ENCODE measurements around the gene PFDN2.

PFDN2 gene

DNA sequence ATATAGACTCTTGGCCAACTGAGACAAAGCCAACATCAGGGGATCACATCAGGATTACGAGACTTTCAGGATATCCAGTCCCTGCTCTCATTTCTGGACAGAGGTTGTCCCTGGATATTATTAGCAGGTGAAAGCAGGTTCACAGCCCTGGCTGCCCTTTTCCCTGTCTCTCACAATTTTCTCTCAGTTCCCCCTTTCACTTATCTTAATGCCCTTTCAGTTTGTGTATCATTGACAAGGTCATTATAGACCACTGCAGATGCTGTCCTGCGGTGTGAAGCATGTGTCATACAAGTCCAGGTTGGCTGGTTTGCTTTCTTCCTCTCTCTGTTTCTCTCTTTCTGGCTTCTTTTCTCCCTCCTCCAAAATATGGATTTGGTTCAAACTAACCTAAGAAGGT is 21.8 kb downstream of the PFDN2 start:
- peaks cover 7% of the 10 kb centered on the region for H3K4me1 ChIP-seq (ENCODE audit: insufficient read depth, low read length)
- no peak overlapping the region for H3K9ac ChIP-seq (ENCODE audit: low read length)
- H3K9me3 ChIP-seq (ENCODE audit: low read length), result no peaks in the 10 kb centered on the region
- peaks cover 8% of the 10 kb centered on the region for H3K36me3 ChIP-seq (ENCODE audit: insufficient read depth, low read length)
- no peaks in the 10 kb centered on the region for H3K27me3 ChIP-seq (ENCODE audit: control insufficient read depth in 1 of 2, insufficient read depth in 2 of 2, low read length in 2 of 2)
- no peak overlapping the region for H3K4me3 ChIP-seq (ENCODE audit: low read depth in 1 of 2, low read length in 2 of 2)
- no peak overlapping the region for H3K27ac ChIP-seq (ENCODE audit: low read depth, low read length)

DNA sequence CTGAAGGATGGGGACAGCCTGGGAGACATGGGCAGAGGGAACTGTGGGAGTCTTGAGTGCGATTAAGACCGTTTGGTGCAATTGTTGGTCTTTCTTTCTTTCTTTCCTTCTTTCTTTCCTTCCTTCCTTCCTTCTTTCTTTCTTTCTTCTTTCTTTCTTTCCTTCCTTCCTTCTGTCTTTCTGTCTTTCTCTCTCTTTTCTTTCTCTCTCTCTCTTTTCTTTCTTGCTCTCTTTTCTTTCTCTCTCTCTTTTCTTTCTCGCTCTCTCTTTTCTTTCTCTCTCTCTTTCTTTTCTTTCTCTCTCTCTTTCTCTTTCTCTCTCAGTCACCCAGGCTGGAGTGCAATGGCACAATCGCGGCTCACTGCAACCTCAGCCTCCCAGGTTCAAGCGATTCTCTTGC is 22.6 kb downstream of the PFDN2 start:
- H3K4me1 ChIP-seq (ENCODE audit: insufficient read depth, low read length), result peaks cover 7% of the 10 kb centered on the region
- no peaks in the 10 kb centered on the region for H3K9me3 ChIP-seq (ENCODE audit: low read length)
- H3K4me3 ChIP-seq (ENCODE audit: low read depth in 1 of 2, low read length in 2 of 2), result no peak overlapping the region
- H3K36me3 ChIP-seq (ENCODE audit: insufficient read depth, low read length), result peaks cover 7% of the 10 kb centered on the region
- no peak overlapping the region for H3K27ac ChIP-seq (ENCODE audit: low read depth, low read length)
- H3K27me3 ChIP-seq (ENCODE audit: control insufficient read depth in 1 of 2, insufficient read depth in 2 of 2, low read length in 2 of 2), result no peaks in the 10 kb centered on the region
- H3K9ac ChIP-seq (ENCODE audit: low read length), result no peak overlapping the region

- H3K9me3 ChIP-seq (ENCODE audit: low read length), result no peaks in the 10 kb centered on the region
- peaks cover 7% of the 10 kb centered on the region for H3K4me1 ChIP-seq (ENCODE audit: insufficient read depth, low read length)
- H3K27ac ChIP-seq (ENCODE audit: low read depth, low read length), result no peak overlapping the region
- H3K36me3 ChIP-seq (ENCODE audit: insufficient read depth, low read length), result no peaks in the 10 kb centered on the region
- no peak overlapping the region for H3K9ac ChIP-seq (ENCODE audit: low read length)
- H3K27me3 ChIP-seq (ENCODE audit: control insufficient read depth in 1 of 2, insufficient read depth in 2 of 2, low read length in 2 of 2), result no peaks in the 10 kb centered on the region
- H3K4me3 ChIP-seq (ENCODE audit: low read depth in 1 of 2, low read length in 2 of 2), result no peak overlapping the region
Measured at GRCh38 chr1:161094481-161094880, 23.4 kb downstream of the PFDN2 start.

GRCh38 chr1:161092621-161093028 is 25.2 kb downstream of the PFDN2 start:
- Histone ChIP-seq H3K4me1 (ENCODE audit: insufficient read depth, low read length) (peaks cover 6% of the 10 kb centered on the region), H3K27me3 (ENCODE audit: control insufficient read depth in 1 of 2, insufficient read depth in 2 of 2, low read length in 2 of 2) (no peaks in the 10 kb centered on the region), H3K9ac (ENCODE audit: low read length) (no peak overlapping the region), H3K27ac (ENCODE audit: low read depth, low read length) (no peak overlapping the region), H3K36me3 (ENCODE audit: insufficient read depth, low read length) (no peaks in the 10 kb centered on the region), H3K9me3 (ENCODE audit: low read length) (no peaks in the 10 kb centered on the region), H3K4me3 (ENCODE audit: low read depth in 1 of 2, low read length in 2 of 2) (no peak overlapping the region)

DNA sequence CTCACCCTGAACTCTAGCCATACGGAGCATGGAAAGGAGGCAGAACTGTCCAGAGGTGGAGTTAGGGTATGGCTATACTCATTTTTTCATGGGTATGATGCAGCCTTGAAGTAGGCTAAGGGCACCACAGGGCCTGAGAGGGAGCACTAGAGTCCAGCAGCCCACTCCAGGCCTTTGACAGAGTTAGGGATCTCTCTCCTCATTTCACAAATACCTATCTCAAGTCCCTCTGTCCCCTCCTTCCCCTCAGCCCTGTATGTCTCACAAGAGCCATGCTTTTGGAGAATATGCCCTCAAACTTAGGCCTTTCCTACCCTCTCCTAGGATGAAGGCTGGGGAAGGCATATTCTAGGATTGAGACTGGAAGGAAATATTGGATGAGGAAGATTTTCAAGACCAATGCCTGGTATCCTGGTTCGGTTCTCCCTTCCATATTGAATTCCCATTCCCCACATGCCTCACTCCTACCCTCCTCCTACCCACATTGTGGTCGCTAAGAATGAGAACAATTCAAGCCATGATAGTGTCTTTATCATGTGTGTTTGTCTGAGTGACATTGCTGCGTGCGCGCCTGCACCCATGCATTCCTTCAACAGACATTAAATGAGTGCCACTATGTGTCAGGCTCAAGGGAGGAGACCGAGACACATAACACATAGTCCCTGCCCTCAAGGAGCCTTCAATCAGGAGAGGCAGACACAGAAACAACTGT is 25.9 kb downstream of the PFDN2 start:
- H3K9ac ChIP-seq (ENCODE audit: low read length), result no peak overlapping the region
- H3K27me3 ChIP-seq (ENCODE audit: control insufficient read depth in 1 of 2, insufficient read depth in 2 of 2, low read length in 2 of 2), result no peaks in the 10 kb centered on the region
- no peak overlapping the region for H3K4me3 ChIP-seq (ENCODE audit: low read depth in 1 of 2, low read length in 2 of 2)
- H3K9me3 ChIP-seq (ENCODE audit: low read length), result no peaks in the 10 kb centered on the region
- H3K36me3 ChIP-seq (ENCODE audit: insufficient read depth, low read length), result no peaks in the 10 kb centered on the region
- H3K27ac ChIP-seq (ENCODE audit: low read depth, low read length), result no peak overlapping the region
- no peaks in the 10 kb centered on the region for H3K4me1 ChIP-seq (ENCODE audit: insufficient read depth, low read length)

DNA sequence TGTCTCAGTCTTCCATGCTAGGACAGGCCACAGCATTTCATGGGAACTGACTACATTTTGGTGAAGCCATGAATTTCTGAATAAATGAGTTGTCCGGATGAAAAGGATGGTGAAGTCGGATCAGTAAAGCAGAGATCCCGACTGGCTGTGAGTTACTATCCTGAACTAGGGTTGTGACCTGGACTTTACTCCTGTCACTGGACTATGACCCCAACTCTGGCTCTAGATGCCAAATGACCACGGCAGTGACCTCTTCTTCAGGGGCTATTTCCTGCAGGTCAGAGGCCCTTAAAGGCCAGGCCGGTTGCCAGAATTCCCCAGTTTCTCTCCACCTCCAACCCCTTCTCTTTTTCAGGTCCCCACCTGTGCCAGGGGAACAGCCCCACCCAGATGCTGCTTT is 26.7 kb downstream of the PFDN2 start:
- no peak overlapping the region for H3K27ac ChIP-seq (ENCODE audit: low read depth, low read length)
- H3K4me3 ChIP-seq (ENCODE audit: low read depth in 1 of 2, low read length in 2 of 2), result no peak overlapping the region
- no peak overlapping the region for H3K9ac ChIP-seq (ENCODE audit: low read length)
- no peaks in the 10 kb centered on the region for H3K9me3 ChIP-seq (ENCODE audit: low read length)
- H3K36me3 ChIP-seq (ENCODE audit: insufficient read depth, low read length), result no peaks in the 10 kb centered on the region
- no peaks in the 10 kb centered on the region for H3K27me3 ChIP-seq (ENCODE audit: control insufficient read depth in 1 of 2, insufficient read depth in 2 of 2, low read length in 2 of 2)
- H3K4me1 ChIP-seq (ENCODE audit: insufficient read depth, low read length), result no peaks in the 10 kb centered on the region

- H3K9me3 ChIP-seq (ENCODE audit: low read length), result no peaks in the 10 kb centered on the region
- H3K36me3 ChIP-seq (ENCODE audit: insufficient read depth, low read length), result no peaks in the 10 kb centered on the region
- H3K27me3 ChIP-seq (ENCODE audit: control insufficient read depth in 1 of 2, insufficient read depth in 2 of 2, low read length in 2 of 2), result no peaks in the 10 kb centered on the region
- H3K9ac ChIP-seq (ENCODE audit: low read length), result no peak overlapping the region
- H3K27ac ChIP-seq (ENCODE audit: low read depth, low read length), result no peak overlapping the region
- H3K4me3 ChIP-seq (ENCODE audit: low read depth in 1 of 2, low read length in 2 of 2), result no peak overlapping the region
- H3K4me1 ChIP-seq (ENCODE audit: insufficient read depth, low read length), result no peaks in the 10 kb centered on the region
Measured at GRCh38 chr1:161090617-161091016, 27.2 kb downstream of the PFDN2 start.

DNA sequence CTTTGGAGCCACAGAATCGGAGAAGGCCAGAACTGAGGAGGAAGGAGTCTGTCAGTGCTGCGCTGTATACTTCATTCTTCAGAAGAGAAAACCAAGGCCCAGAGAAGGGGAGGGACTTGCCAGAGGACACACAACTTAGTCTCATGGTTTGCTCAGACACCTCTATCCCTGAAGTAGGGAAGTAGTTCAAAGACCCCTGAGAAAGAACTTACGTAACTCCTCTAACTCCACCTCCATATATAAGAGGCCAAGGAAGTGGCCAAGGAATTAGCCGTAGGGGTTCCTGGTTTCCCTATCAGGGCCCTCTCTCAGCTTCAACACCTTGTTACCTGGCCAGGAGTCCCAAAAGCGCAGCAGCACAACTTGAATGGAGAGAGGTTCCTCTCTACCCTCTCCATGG is 27.9 kb downstream of the PFDN2 start:
- Histone ChIP-seq H3K36me3 (ENCODE audit: insufficient read depth, low read length) (no peaks in the 10 kb centered on the region), H3K9me3 (ENCODE audit: low read length) (no peaks in the 10 kb centered on the region), H3K4me1 (ENCODE audit: insufficient read depth, low read length) (no peaks in the 10 kb centered on the region), H3K9ac (ENCODE audit: low read length) (no peak overlapping the region), H3K27me3 (ENCODE audit: control insufficient read depth in 1 of 2, insufficient read depth in 2 of 2, low read length in 2 of 2) (no peaks in the 10 kb centered on the region), H3K27ac (ENCODE audit: low read depth, low read length) (no peak overlapping the region), H3K4me3 (ENCODE audit: low read depth in 1 of 2, low read length in 2 of 2) (no peak overlapping the region)

GRCh38 chr1:161089251-161089924 is 28.4 kb downstream of the PFDN2 start, which contains the start of gene NECTIN4:
NECTIN4 (minus strand) TSS chr1:161089558; CDS start chr1:161089296, 262 bp downstream.
- H3K9ac ChIP-seq (ENCODE audit: low read length), result no peak within 1 kb of the TSS
- no peaks in the 10 kb centered on the region for H3K9me3 ChIP-seq (ENCODE audit: low read length)
- H3K27me3 ChIP-seq (ENCODE audit: control insufficient read depth in 1 of 2, insufficient read depth in 2 of 2, low read length in 2 of 2), result no peaks in the 10 kb centered on the region
- no peaks in the 10 kb centered on the region for H3K4me1 ChIP-seq (ENCODE audit: insufficient read depth, low read length)
- no peak within 1 kb of the TSS for H3K4me3 ChIP-seq (ENCODE audit: low read depth in 1 of 2, low read length in 2 of 2)
- H3K27ac ChIP-seq (ENCODE audit: low read depth, low read length), result no peak within 1 kb of the TSS
- H3K36me3 ChIP-seq (ENCODE audit: insufficient read depth, low read length), result no peaks in the 10 kb centered on the region

- no peaks in the 10 kb centered on the region for H3K36me3 ChIP-seq (ENCODE audit: insufficient read depth, low read length)
- no peaks in the 10 kb centered on the region for H3K27me3 ChIP-seq (ENCODE audit: control insufficient read depth in 1 of 2, insufficient read depth in 2 of 2, low read length in 2 of 2)
- H3K27ac ChIP-seq (ENCODE audit: low read depth, low read length), result no peak overlapping the region
- no peak overlapping the region for H3K9ac ChIP-seq (ENCODE audit: low read length)
- no peaks in the 10 kb centered on the region for H3K9me3 ChIP-seq (ENCODE audit: low read length)
- H3K4me3 ChIP-seq (ENCODE audit: low read depth in 1 of 2, low read length in 2 of 2), result no peak overlapping the region
- no peaks in the 10 kb centered on the region for H3K4me1 ChIP-seq (ENCODE audit: insufficient read depth, low read length)
Measured at GRCh38 chr1:161088587-161089110, 29.2 kb downstream of the PFDN2 start.

- Histone ChIP-seq H3K9me3 (ENCODE audit: low read length) (no peaks in the 10 kb centered on the region), H3K27me3 (ENCODE audit: control insufficient read depth in 1 of 2, insufficient read depth in 2 of 2, low read length in 2 of 2) (no peaks in the 10 kb centered on the region), H3K4me3 (ENCODE audit: low read depth in 1 of 2, low read length in 2 of 2) (no peak overlapping the region), H3K27ac (ENCODE audit: low read depth, low read length) (no peak overlapping the region), H3K9ac (ENCODE audit: low read length) (no peak overlapping the region), H3K4me1 (ENCODE audit: insufficient read depth, low read length) (no peaks in the 10 kb centered on the region), H3K36me3 (ENCODE audit: insufficient read depth, low read length) (no peaks in the 10 kb centered on the region)
Measured at GRCh38 chr1:161086457-161086856, 31.4 kb downstream of the PFDN2 start.

Data from muscle layer of colon (tissue), 2 donors.